ENCODE measurements around the gene TRIM27.

DNA sequence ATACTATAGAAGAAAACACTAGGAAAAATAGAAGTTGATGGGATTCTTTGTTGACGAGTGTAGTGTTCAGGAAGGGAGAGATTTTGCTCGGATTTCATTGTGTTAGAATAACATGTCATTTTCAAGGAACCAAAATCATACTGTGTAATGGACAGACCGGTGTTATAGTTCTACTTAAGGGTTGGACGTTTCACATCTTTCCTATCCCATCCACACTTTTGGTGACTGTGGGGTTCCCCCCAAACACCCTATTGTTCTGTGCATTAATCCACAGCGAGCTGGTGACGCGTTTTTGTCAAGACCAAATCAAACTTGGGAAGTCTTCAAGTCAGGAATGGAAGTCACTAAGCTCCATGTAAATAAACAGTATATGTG, 43.3 kb downstream of the TRIM27 start:
- TF ChIP-seq EZH2 (IDR thresholded peaks at IDR 0.05; ENCODE audit: borderline replicate concordance, control insufficient read depth, low read depth, low read length) (no peak), BHLHE40 (IDR thresholded peaks at IDR 0.05; ENCODE audit: borderline replicate concordance in 1 of 2, low read depth in 2 of 2, low read length in 1 of 2) (no peak), ASH2L (IDR thresholded peaks at IDR 0.05; ENCODE audit: borderline replicate concordance, low read depth) (no peak), POLR2AphosphoS5 (IDR thresholded peaks at IDR 0.05; ENCODE audit: low read length) (no peak), DPF2 (IDR thresholded peaks at IDR 0.05) (no peak), HCFC1 (IDR thresholded peaks at IDR 0.05; ENCODE audit: low read length) (no peak)
- TF ChIP-seq, protein P1, sequence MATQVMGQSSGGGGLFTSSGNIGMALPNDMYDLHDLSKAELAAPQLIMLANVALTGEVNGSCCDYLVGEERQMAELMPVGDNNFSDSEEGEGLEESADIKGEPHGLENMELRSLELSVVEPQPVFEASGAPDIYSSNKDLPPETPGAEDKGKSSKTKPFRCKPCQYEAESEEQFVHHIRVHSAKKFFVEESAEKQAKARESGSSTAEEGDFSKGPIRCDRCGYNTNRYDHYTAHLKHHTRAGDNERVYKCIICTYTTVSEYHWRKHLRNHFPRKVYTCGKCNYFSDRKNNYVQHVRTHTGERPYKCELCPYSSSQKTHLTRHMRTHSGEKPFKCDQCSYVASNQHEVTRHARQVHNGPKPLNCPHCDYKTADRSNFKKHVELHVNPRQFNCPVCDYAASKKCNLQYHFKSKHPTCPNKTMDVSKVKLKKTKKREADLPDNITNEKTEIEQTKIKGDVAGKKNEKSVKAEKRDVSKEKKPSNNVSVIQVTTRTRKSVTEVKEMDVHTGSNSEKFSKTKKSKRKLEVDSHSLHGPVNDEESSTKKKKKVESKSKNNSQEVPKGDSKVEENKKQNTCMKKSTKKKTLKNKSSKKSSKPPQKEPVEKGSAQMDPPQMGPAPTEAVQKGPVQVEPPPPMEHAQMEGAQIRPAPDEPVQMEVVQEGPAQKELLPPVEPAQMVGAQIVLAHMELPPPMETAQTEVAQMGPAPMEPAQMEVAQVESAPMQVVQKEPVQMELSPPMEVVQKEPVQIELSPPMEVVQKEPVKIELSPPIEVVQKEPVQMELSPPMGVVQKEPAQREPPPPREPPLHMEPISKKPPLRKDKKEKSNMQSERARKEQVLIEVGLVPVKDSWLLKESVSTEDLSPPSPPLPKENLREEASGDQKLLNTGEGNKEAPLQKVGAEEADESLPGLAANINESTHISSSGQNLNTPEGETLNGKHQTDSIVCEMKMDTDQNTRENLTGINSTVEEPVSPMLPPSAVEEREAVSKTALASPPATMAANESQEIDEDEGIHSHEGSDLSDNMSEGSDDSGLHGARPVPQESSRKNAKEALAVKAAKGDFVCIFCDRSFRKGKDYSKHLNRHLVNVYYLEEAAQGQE (IDR thresholded peaks at IDR 0.05; ENCODE audit: low read depth, low read length) = no peak
- TF ChIP-seq, protein P2, sequence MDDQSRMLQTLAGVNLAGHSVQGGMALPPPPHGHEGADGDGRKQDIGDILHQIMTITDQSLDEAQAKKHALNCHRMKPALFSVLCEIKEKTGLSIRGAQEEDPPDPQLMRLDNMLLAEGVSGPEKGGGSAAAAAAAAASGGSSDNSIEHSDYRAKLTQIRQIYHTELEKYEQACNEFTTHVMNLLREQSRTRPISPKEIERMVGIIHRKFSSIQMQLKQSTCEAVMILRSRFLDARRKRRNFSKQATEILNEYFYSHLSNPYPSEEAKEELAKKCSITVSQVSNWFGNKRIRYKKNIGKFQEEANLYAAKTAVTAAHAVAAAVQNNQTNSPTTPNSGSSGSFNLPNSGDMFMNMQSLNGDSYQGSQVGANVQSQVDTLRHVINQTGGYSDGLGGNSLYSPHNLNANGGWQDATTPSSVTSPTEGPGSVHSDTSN (IDR thresholded peaks at IDR 0.05; ENCODE audit: insufficient replicate concordance, low read depth, low read length) = no peak
- TF ChIP-seq, protein P3, sequence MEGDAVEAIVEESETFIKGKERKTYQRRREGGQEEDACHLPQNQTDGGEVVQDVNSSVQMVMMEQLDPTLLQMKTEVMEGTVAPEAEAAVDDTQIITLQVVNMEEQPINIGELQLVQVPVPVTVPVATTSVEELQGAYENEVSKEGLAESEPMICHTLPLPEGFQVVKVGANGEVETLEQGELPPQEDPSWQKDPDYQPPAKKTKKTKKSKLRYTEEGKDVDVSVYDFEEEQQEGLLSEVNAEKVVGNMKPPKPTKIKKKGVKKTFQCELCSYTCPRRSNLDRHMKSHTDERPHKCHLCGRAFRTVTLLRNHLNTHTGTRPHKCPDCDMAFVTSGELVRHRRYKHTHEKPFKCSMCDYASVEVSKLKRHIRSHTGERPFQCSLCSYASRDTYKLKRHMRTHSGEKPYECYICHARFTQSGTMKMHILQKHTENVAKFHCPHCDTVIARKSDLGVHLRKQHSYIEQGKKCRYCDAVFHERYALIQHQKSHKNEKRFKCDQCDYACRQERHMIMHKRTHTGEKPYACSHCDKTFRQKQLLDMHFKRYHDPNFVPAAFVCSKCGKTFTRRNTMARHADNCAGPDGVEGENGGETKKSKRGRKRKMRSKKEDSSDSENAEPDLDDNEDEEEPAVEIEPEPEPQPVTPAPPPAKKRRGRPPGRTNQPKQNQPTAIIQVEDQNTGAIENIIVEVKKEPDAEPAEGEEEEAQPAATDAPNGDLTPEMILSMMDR (IDR thresholded peaks at IDR 0.05 in 2 of 3, conservative IDR thresholded peaks at IDR 0.05 in 1 of 3; ENCODE audit: control insufficient read depth in 2 of 3, extremely low read depth in 1 of 3, insufficient read depth in 1 of 3, low read depth in 3 of 3, low read length in 3 of 3) = no peak
